GM12872 (cell line): ENCODE results near the gene WNT7A.

Experiments
- CTCF ChIP-seq: IDR thresholded peaks from 3 replicates; pipeline ENCODE4 v1.5.1; 2011; ENCODE audit warnings: low read depth, mild to moderate bottlenecking, low read length, moderate library complexity; ENCODE audit not compliant: insufficient read depth

Gene WNT7A

GRCh38 chr3:13852638-13853009 is 27.2 kb downstream of the WNT7A start:
- no peak for TF ChIP-seq CTCF

GRCh38 chr3:13851997-13852637 is 27.8 kb downstream of the WNT7A start:
- TF ChIP-seq CTCF = no peak

- no peak for TF ChIP-seq CTCF
These were observed 28.6 kb downstream of the WNT7A start for GRCh38 chr3:13851091-13851849.

- TF ChIP-seq CTCF = no peak
These were observed 29.5 kb downstream of the WNT7A start for GRCh38 chr3:13850161-13850945.

GRCh38 chr3:13849018-13849417 is 30.9 kb downstream of the WNT7A start:
- no peak for TF ChIP-seq CTCF

- no peak for TF ChIP-seq CTCF
These were observed 32.9 kb downstream of the WNT7A start for GRCh38 chr3:13846716-13847570.
